ENCODE results near the gene CCDC106. TPM values are rescaled to one million over a fixed set of nuclear protein-coding genes. Genes with fewer than 3 reads are reported as not detected.

The CCDC106 gene
- total RNA-seq, 1 donor from 2014 or later: 4.6 TPM

GRCh38 chr19:55613930-55614710 lies 33.9 kb upstream of the CCDC106 start:
- DNase-seq (ENCODE audit: low read depth in 2 of 2): no peak

DNA sequence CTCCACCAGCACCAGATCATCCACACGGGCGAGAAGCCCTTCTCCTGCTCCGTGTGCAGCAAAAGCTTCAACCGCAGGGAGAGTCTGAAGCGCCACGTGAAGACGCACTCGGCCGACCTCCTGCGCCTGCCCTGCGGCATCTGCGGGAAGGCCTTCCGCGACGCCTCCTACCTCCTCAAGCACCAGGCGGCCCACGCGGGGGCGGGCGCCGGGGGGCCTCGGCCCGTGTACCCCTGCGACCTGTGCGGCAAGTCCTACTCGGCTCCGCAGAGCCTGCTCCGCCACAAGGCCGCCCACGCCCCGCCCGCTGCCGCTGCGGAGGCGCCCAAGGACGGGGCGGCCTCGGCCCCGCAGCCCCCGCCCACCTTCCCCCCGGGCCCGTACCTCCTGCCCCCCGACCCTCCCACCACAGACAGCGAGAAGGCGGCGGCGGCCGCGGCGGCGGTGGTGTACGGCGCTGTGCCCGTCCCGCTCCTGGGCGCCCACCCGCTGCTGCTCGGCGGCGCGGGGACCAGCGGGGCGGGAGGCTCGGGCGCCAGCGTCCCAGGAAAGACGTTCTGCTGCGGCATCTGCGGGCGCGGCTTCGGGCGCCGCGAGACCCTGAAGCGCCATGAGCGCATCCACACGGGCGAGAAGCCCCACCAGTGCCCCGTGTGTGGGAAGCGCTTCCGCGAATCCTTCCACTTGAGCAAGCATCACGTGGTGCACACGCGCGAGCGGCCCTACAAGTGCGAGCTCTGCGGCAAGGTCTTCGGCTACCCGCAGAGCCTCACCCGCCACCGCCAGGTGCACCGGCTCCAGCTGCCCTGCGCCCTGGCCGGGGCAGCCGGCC lies 33.1 kb upstream of the CCDC106 start:
- DNase-seq (ENCODE audit: low read depth in 2 of 2): no peak

- DNase-seq (ENCODE audit: low read depth in 2 of 2): no peak
Measured at GRCh38 chr19:55615543-55616394, 32.2 kb upstream of the CCDC106 start.

GRCh38 chr19:55616395-55616875 lies 31.6 kb upstream of the CCDC106 start:
- no peak for DNase-seq (ENCODE audit: low read depth in 2 of 2)

DNA sequence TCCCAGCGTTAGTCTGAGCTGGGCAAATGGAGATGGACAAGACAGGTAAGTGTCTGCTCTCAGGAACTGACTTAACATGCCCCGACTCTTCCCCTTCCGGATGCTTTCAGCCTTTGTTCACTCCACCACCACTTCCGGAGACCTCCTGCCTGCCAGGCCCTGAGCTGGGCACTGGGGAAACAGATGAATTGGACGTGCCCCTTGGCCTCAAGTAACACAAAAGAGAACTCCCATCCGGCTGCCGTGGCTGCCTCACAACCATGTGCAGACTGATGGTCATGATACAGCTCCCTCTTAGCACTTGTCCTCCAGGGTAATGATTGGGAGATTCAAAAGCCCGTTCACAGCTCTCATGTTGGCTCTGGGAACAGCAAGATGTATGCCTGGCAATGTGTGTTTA lies 30.6 kb upstream of the CCDC106 start:
- DNase-seq (ENCODE audit: low read depth in 2 of 2): peak in 1 of 2 donors; percentile 52

DNA sequence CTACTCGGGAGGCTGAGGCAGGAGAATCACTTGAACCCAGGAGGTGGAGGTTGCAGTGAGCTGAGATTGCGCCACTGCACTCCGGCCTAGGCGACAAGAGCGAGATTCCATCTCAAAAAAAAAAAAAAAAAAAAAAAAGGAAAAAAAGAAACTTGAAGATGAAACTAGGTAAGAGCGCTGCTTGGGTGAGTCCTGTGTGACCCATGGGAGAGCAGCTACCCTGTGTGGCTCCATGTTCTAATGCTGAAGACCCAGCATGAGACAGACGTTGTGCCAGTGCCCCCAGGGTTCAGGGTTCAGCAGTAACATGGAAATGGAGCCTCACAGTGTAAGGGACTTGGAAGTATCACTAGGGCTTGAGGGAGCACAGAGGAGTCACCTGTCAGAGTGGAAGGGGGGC lies 29.6 kb upstream of the CCDC106 start:
- DNase-seq (ENCODE audit: low read depth in 2 of 2): no peak

GRCh38 chr19:55619286-55619685 lies 28.7 kb upstream of the CCDC106 start:
- DNase-seq (ENCODE audit: low read depth in 2 of 2): no peak

GRCh38 chr19:55620410-55621204 lies 27.4 kb upstream of the CCDC106 start:
- no peak for DNase-seq (ENCODE audit: low read depth in 2 of 2)

- no peak for DNase-seq (ENCODE audit: low read depth in 2 of 2)
Measured at GRCh38 chr19:55621205-55621672, 26.8 kb upstream of the CCDC106 start.

- DNase-seq (ENCODE audit: low read depth in 2 of 2): no peak
Measured at GRCh38 chr19:55621673-55622231, 26.3 kb upstream of the CCDC106 start.

- DNase-seq (ENCODE audit: low read depth in 2 of 2): no peak
Measured at GRCh38 chr19:55622242-55622969, 25.6 kb upstream of the CCDC106 start.

- no peak for DNase-seq (ENCODE audit: low read depth in 2 of 2)
Measured at GRCh38 chr19:55623130-55623529, 24.9 kb upstream of the CCDC106 start.

DNA sequence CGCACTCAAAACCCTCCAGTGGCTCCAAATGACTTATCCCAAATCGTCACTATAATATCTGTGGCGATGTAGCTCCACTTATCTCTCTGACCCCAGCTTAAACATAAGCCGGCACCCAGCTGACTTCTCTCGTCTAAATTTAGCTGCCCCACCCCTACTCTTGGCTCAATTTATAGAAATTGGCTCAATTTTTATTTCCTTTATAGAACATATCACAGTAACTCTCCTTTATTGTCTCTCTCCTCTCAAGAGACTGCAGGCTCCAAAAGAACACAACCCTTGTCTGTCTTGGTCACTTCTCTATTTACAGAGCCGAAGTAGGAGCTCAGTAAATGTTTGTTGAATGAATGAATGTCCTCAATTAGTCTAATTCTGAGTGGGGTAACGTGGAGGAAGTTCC lies 24.5 kb upstream of the CCDC106 start:
- no peak for DNase-seq (ENCODE audit: low read depth in 2 of 2)

- peak; percentile 84 to 92 for DNase-seq (ENCODE audit: low read depth in 2 of 2)
Measured at GRCh38 chr19:55624109-55625003, 23.7 kb upstream of the CCDC106 start, which contains the start of gene ZNF784. Gene ZNF784 (minus strand): TSS chr19:55624566. CDS start chr19:55624561, 5 bp downstream.

- no peak for DNase-seq (ENCODE audit: low read depth in 2 of 2)
Measured at GRCh38 chr19:55625004-55625326, 23.0 kb upstream of the CCDC106 start.

- no peak for DNase-seq (ENCODE audit: low read depth in 2 of 2)
Measured at GRCh38 chr19:55626350-55626749, 21.7 kb upstream of the CCDC106 start.

- peak; percentile 90 to 97 for DNase-seq (ENCODE audit: low read depth in 2 of 2)
Measured at GRCh38 chr19:55632463-55632834, 15.6 kb upstream of the CCDC106 start.

DNA sequence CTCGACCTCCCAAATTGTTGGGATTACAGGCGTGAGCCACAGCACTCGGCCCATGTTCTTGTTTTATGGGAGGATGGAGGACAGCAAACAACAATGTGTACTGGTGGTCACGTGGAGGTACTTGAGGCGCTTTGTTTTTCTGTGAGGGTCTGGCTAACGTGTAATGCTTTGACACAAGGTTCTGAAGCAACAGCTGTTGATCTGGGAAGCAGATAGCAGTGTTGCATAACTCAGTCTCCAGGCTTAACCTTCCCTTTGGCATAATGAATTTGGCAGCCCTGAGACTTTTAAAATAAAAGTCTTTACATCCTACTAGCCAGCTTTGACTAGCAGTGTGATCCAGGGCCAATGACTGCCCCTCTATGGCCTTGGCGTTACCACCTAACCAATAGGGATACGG lies 14.2 kb upstream of the CCDC106 start:
- no peak for DNase-seq (ENCODE audit: low read depth in 2 of 2)

GRCh38 chr19:55635334-55635717 lies 12.7 kb upstream of the CCDC106 start:
- peak in 1 of 2 donors; percentile 10 for DNase-seq (ENCODE audit: low read depth in 2 of 2)

All from dermis microvascular lymphatic vessel endothelial cell (primary cell).